Thoracic aorta (tissue), 2 donors: ENCODE measurements around the gene PTGER4. TPM values are rescaled to one million over a fixed set of nuclear protein-coding genes. Genes with fewer than 3 reads are reported as not detected.
"Not testable (repeated sequence)": the region's sequence is repeated elsewhere in the genome, so short reads cannot be mapped to it uniquely, and the experiment has no call there.

Experiments used
- ATAC-seq: fragments of 150-250 bp; one replicate; pipeline ENCODE4 v1.8.0; 2017; ENCODE audit warnings: low read depth; ENCODE audit not compliant: insufficient number of reproducible peaks, low FRiP score
- DNase-seq: peaks from one replicate; pipeline ENCODE4 v3.0.0-alpha.2; 2020; ENCODE audit warnings: low spot score
- H3K27ac ChIP-seq, 2 donors: fragments of 200-600 bp; sonication (generic); 1 replicate in 1 of 2; 2 replicates in 1 of 2; pipeline ENCODE4 v1.5.1; 2016; ENCODE audit warnings: mild to moderate bottlenecking in 2 of 2, moderate library complexity in 2 of 2
- H3K27me3 ChIP-seq: fragments of 200-600 bp; sonication (generic); replicated peaks from 2 replicates; pipeline ENCODE4 v1.6.0; 2016; ENCODE audit warnings: mild to moderate bottlenecking; ENCODE audit not compliant: insufficient read depth
- H3K36me3 ChIP-seq: fragments of 200-600 bp; sonication (generic); one replicate; pipeline ENCODE4 v1.5.1; 2016
- H3K4me1 ChIP-seq, 2 donors: fragments of 200-600 bp; sonication (generic); 1 replicate in 1 of 2; 2 replicates in 1 of 2; pipeline versions ENCODE4 v1.5.1 to v1.6.0; 2016; ENCODE audit warnings: low read depth in 2 of 2, mild to moderate bottlenecking in 1 of 2; ENCODE audit not compliant: control insufficient read depth in 1 of 2
- H3K4me3 ChIP-seq: fragments of 200-600 bp; sonication (generic); 2 replicates; pipeline ENCODE4 v1.5.1; 2016; ENCODE audit warnings: mild to moderate bottlenecking
- H3K9me3 ChIP-seq: fragments of 200-600 bp; sonication (generic); 2 replicates; pipeline ENCODE4 v1.5.1; 2016
- total RNA-seq, 2 donors: library from RNA; depleted of rRNA; stranded (reverse); fragments of >200 nt; gene quantifications; one replicate each; pipeline versions ENCODE4 v1.1.0 to v1.2.3, GENCODE V29; 2016
- TF ChIP-seq, protein P1 (sequence below): fragments of 200-600 bp; sonication (generic); IDR thresholded peaks from one replicate; pipeline ENCODE4 v1.5.1; 2019; ENCODE audit warnings: antibody characterized with exemption

PTGER4 gene
- total RNA-seq = 10 to 100 TPM; 13.8 to 45.9 TPM

DNA sequence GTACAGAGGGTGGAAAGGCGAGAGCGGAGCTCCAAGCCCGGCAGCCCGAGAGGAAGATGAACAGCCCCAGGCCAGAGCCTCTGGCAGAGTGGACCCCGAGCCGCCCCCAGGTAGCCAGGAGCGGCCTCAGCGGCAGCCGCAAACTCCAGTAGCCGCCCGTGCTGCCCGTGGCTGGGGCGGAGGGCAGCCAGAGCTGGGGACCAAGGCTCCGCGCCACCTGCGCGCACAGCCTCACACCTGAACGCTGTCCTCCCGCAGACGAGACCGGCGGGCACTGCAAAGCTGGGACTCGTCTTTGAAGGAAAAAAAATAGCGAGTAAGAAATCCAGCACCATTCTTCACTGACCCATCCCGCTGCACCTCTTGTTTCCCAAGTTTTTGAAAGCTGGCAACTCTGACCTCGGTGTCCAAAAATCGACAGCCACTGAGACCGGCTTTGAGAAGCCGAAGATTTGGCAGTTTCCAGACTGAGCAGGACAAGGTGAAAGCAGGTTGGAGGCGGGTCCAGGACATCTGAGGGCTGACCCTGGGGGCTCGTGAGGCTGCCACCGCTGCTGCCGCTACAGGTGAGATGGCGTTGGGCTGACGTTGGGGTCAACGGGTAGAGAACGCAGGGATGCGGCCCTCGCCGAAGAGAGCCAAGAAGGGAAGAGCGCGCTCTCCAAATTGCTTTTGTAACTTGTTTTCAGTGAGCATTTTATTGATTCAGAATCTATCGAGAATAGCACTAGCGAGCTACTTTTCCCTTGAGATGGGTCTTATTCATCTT, at the start of gene PTGER4:
Gene PTGER4 (plus strand): TSS at position 3 of the 769 bp plus-strand sequence. CDS start 1,079 bp downstream, outside the sequence.
- H3K36me3 ChIP-seq = no peaks in the 10 kb centered on the region
- H3K4me1 ChIP-seq = peaks cover 0 to 15% of the 10 kb centered on the region in 2 donors
- peak within 1 kb of the TSS; percentile 94 for H3K4me3 ChIP-seq
- H3K27me3 ChIP-seq = no peaks in the 10 kb centered on the region
- H3K27ac ChIP-seq = peak within 1 kb of the TSS; percentile 68 to 73
- no peaks in the 10 kb centered on the region for H3K9me3 ChIP-seq
- TF ChIP-seq, protein P1, sequence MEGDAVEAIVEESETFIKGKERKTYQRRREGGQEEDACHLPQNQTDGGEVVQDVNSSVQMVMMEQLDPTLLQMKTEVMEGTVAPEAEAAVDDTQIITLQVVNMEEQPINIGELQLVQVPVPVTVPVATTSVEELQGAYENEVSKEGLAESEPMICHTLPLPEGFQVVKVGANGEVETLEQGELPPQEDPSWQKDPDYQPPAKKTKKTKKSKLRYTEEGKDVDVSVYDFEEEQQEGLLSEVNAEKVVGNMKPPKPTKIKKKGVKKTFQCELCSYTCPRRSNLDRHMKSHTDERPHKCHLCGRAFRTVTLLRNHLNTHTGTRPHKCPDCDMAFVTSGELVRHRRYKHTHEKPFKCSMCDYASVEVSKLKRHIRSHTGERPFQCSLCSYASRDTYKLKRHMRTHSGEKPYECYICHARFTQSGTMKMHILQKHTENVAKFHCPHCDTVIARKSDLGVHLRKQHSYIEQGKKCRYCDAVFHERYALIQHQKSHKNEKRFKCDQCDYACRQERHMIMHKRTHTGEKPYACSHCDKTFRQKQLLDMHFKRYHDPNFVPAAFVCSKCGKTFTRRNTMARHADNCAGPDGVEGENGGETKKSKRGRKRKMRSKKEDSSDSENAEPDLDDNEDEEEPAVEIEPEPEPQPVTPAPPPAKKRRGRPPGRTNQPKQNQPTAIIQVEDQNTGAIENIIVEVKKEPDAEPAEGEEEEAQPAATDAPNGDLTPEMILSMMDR = no peak
- ATAC-seq = no peak
- no peak for DNase-seq

GRCh38 chr5:40630126-40630525, 49.6 kb upstream of the PTGER4 start:
- H3K27me3 ChIP-seq = no peaks in the 10 kb centered on the region
- H3K4me3 ChIP-seq = no peak overlapping the region
- H3K27ac ChIP-seq = no peak overlapping the region
- DNase-seq (no peak), ATAC-seq (no peak)
- TF ChIP-seq, protein P1 = no peak
- no peaks in the 10 kb centered on the region for H3K4me1 ChIP-seq
- H3K9me3 ChIP-seq = no peaks in the 10 kb centered on the region
- H3K36me3 ChIP-seq = no peaks in the 10 kb centered on the region

DNA sequence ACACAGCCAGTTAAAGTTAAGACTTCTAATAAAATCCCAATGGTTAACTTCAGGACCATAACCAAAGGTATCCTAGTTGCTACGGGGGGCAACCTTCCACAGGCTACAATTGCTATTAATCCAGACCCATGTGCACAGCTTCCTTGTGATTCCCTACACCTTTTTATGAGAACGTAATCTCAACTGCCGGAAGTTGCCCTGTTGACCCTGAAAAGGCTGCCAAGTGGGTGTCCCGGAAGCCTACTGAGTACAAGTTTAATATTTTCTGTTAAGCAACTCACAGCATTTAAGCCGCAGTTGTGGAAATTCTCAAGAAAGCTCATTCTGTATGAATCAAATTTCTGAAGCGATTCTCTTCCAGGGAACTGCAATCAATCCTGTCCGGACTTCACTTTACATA, 48.5 kb upstream of the PTGER4 start:
- no peaks in the 10 kb centered on the region for H3K27me3 ChIP-seq
- no peaks in the 10 kb centered on the region for H3K4me1 ChIP-seq
- H3K4me3 ChIP-seq = no peak overlapping the region
- TF ChIP-seq, protein P1 = no peak
- ATAC-seq = no peak
- DNase-seq = no peak
- H3K36me3 ChIP-seq = no peaks in the 10 kb centered on the region
- no peak overlapping the region for H3K27ac ChIP-seq
- H3K9me3 ChIP-seq = peaks cover 4% of the 10 kb centered on the region

GRCh38 chr5:40634154-40634553, 45.6 kb upstream of the PTGER4 start:
- no peak for ATAC-seq
- Histone ChIP-seq H3K4me3 (no peak overlapping the region), H3K36me3 (no peaks in the 10 kb centered on the region), H3K4me1 (no peaks in the 10 kb centered on the region), H3K27me3 (no peaks in the 10 kb centered on the region), H3K9me3 (peaks cover 5% of the 10 kb centered on the region), H3K27ac (no peak overlapping the region)
- no peak for DNase-seq
- TF ChIP-seq, protein P1 = no peak

GRCh38 chr5:40634593-40634992, 45.1 kb upstream of the PTGER4 start:
- no peak for ATAC-seq
- Histone ChIP-seq H3K36me3 (no peaks in the 10 kb centered on the region), H3K27me3 (no peaks in the 10 kb centered on the region), H3K27ac (no peak overlapping the region), H3K4me1 (no peaks in the 10 kb centered on the region), H3K9me3 (peaks cover 5% of the 10 kb centered on the region), H3K4me3 (no peak overlapping the region)
- no peak for DNase-seq
- TF ChIP-seq, protein P1 = no peak

DNA sequence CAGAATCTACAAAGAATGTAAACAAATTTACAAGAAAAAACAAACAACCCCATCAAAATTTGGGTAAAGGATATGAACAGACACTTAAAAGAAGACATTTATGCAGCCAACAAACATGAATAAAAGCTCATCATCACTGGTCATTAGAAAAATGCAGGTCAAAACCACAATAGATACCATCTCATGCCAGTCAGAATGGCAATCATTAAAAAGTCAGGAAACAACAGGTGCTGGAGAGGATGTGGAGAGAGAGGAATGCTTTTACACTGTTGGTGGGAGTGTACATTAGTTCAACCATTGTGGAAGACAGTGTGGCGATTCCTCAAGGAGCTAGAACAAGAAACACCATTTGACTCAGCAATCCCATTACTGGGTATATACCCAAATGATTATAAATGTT, 40.2 kb upstream of the PTGER4 start:
- not testable (repeated sequence) for ATAC-seq, H3K27ac ChIP-seq, H3K4me1 ChIP-seq, H3K36me3 ChIP-seq, DNase-seq, H3K9me3 ChIP-seq, H3K4me3 ChIP-seq, H3K27me3 ChIP-seq
